DOHH2 (cell line): ENCODE results near the gene BTBD7.

Experiments
- EZH2phosphoT487 ChIP-seq: fragments of 200-600 bp; sonication (generic); IDR thresholded peaks from 2 replicates; pipeline ENCODE4 v1.6.1; 2017; ENCODE audit warnings: borderline replicate concordance, mild to moderate bottlenecking, antibody characterized with exemption, low read length, moderate library complexity, mixed read lengths
- TF ChIP-seq, protein P1 (sequence below): fragments of 200-600 bp; sonication (generic); IDR thresholded peaks from one replicate; pipeline ENCODE4 v1.5.1; 2014; ENCODE audit warnings: antibody characterized with exemption, mild to moderate bottlenecking, low read depth, low read length; ENCODE audit not compliant: poor library complexity, severe bottlenecking

- TF ChIP-seq, protein P1, sequence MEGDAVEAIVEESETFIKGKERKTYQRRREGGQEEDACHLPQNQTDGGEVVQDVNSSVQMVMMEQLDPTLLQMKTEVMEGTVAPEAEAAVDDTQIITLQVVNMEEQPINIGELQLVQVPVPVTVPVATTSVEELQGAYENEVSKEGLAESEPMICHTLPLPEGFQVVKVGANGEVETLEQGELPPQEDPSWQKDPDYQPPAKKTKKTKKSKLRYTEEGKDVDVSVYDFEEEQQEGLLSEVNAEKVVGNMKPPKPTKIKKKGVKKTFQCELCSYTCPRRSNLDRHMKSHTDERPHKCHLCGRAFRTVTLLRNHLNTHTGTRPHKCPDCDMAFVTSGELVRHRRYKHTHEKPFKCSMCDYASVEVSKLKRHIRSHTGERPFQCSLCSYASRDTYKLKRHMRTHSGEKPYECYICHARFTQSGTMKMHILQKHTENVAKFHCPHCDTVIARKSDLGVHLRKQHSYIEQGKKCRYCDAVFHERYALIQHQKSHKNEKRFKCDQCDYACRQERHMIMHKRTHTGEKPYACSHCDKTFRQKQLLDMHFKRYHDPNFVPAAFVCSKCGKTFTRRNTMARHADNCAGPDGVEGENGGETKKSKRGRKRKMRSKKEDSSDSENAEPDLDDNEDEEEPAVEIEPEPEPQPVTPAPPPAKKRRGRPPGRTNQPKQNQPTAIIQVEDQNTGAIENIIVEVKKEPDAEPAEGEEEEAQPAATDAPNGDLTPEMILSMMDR, result no peak
- no peak for TF ChIP-seq EZH2phosphoT487
Measured at GRCh38 chr14:93232159-93232558, 100.7 kb downstream of the BTBD7 start.
